ENCODE results near the gene CHRND. TPM values are rescaled to one million over a fixed set of nuclear protein-coding genes. Genes with fewer than 3 reads are reported as not detected.

The CHRND gene
- total RNA-seq, 1 experiment from 2014 or later, result not detected

DNA sequence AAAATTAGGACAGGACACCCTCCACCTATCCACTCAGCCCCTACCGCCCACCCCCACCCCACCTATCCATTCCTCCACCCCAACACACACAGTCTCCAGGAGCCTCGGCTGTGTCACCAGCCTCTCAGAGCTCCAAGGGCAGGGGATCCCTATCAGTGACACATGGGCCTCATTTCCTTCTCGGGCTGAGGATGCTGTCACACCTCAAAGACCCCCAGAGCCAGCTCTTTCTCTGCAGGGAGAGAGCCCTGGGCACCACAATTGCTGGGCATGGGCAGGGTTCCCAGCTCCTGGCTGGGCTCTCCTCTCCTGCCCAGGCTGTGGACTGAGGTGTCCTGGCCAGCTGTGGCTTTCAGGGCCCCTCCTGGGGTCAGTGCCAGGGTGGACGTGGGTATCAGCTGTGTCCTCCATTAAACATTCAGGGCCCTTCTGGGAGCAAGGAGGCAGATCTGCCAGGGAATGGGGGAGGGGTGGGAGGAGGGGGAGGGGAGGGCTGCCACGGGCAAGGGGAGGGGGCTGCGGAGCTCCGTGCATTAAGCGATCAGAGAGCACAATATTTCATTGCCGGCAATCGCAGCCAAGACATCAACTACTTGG lies 24.1 kb upstream of the CHRND start (continued):
- TF ChIP-seq, protein P1, sequence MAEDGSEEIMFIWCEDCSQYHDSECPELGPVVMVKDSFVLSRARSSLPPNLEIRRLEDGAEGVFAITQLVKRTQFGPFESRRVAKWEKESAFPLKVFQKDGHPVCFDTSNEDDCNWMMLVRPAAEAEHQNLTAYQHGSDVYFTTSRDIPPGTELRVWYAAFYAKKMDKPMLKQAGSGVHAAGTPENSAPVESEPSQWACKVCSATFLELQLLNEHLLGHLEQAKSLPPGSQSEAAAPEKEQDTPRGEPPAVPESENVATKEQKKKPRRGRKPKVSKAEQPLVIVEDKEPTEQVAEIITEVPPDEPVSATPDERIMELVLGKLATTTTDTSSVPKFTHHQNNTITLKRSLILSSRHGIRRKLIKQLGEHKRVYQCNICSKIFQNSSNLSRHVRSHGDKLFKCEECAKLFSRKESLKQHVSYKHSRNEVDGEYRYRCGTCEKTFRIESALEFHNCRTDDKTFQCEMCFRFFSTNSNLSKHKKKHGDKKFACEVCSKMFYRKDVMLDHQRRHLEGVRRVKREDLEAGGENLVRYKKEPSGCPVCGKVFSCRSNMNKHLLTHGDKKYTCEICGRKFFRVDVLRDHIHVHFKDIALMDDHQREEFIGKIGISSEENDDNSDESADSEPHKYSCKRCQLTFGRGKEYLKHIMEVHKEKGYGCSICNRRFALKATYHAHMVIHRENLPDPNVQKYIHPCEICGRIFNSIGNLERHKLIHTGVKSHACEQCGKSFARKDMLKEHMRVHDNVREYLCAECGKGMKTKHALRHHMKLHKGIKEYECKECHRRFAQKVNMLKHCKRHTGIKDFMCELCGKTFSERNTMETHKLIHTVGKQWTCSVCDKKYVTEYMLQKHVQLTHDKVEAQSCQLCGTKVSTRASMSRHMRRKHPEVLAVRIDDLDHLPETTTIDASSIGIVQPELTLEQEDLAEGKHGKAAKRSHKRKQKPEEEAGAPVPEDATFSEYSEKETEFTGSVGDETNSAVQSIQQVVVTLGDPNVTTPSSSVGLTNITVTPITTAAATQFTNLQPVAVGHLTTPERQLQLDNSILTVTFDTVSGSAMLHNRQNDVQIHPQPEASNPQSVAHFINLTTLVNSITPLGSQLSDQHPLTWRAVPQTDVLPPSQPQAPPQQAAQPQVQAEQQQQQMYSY (CRISPR knock-in tag; IDR thresholded peaks at IDR 0.05), result no peak
- TF ChIP-seq, protein P2, sequence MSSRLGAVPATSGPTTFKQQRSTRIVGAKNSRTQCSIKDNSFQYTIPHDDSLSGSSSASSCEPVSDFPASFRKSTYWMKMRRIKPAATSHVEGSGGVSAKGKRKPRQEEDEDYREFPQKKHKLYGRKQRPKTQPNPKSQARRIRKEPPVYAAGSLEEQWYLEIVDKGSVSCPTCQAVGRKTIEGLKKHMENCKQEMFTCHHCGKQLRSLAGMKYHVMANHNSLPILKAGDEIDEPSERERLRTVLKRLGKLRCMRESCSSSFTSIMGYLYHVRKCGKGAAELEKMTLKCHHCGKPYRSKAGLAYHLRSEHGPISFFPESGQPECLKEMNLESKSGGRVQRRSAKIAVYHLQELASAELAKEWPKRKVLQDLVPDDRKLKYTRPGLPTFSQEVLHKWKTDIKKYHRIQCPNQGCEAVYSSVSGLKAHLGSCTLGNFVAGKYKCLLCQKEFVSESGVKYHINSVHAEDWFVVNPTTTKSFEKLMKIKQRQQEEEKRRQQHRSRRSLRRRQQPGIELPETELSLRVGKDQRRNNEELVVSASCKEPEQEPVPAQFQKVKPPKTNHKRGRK (CRISPR knock-in tag; IDR thresholded peaks at IDR 0.05; ENCODE audit: borderline replicate concordance), result no peak
- TF ChIP-seq ZNF423 (CRISPR knock-in tag; IDR thresholded peaks at IDR 0.05) (no peak), MYBL2 (CRISPR knock-in tag; IDR thresholded peaks at IDR 0.05) (no peak), MXD4 (CRISPR knock-in tag; IDR thresholded peaks at IDR 0.05; ENCODE audit: borderline replicate concordance) (no peak), CREB1 (CRISPR knock-in tag; IDR thresholded peaks at IDR 0.05) (no peak), ZNF263 (CRISPR knock-in tag; IDR thresholded peaks at IDR 0.05; ENCODE audit: low read depth) (no peak), IRF2 (CRISPR knock-in tag; IDR thresholded peaks at IDR 0.05; ENCODE audit: borderline replicate concordance, low read depth) (no peak), FOXK1 (CRISPR knock-in tag; IDR thresholded peaks at IDR 0.05) (no peak)
- TF ChIP-seq, protein P3, sequence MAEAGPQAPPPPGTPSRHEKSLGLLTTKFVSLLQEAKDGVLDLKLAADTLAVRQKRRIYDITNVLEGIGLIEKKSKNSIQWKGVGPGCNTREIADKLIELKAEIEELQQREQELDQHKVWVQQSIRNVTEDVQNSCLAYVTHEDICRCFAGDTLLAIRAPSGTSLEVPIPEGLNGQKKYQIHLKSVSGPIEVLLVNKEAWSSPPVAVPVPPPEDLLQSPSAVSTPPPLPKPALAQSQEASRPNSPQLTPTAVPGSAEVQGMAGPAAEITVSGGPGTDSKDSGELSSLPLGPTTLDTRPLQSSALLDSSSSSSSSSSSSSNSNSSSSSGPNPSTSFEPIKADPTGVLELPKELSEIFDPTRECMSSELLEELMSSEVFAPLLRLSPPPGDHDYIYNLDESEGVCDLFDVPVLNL (CRISPR knock-in tag; IDR thresholded peaks at IDR 0.05; ENCODE audit: borderline replicate concordance, low read depth), result no peak
- TF ChIP-seq, protein P4, sequence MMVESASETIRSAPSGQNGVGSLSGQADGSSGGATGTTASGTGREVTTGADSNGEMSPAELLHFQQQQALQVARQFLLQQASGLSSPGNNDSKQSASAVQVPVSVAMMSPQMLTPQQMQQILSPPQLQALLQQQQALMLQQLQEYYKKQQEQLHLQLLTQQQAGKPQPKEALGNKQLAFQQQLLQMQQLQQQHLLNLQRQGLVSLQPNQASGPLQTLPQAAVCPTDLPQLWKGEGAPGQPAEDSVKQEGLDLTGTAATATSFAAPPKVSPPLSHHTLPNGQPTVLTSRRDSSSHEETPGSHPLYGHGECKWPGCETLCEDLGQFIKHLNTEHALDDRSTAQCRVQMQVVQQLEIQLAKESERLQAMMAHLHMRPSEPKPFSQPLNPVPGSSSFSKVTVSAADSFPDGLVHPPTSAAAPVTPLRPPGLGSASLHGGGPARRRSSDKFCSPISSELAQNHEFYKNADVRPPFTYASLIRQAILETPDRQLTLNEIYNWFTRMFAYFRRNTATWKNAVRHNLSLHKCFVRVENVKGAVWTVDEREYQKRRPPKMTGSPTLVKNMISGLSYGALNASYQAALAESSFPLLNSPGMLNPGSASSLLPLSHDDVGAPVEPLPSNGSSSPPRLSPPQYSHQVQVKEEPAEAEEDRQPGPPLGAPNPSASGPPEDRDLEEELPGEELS (CRISPR knock-in tag; IDR thresholded peaks at IDR 0.05), result no peak
- TF ChIP-seq, protein P5, sequence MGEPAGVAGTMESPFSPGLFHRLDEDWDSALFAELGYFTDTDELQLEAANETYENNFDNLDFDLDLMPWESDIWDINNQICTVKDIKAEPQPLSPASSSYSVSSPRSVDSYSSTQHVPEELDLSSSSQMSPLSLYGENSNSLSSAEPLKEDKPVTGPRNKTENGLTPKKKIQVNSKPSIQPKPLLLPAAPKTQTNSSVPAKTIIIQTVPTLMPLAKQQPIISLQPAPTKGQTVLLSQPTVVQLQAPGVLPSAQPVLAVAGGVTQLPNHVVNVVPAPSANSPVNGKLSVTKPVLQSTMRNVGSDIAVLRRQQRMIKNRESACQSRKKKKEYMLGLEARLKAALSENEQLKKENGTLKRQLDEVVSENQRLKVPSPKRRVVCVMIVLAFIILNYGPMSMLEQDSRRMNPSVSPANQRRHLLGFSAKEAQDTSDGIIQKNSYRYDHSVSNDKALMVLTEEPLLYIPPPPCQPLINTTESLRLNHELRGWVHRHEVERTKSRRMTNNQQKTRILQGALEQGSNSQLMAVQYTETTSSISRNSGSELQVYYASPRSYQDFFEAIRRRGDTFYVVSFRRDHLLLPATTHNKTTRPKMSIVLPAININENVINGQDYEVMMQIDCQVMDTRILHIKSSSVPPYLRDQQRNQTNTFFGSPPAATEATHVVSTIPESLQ (CRISPR knock-in tag; IDR thresholded peaks at IDR 0.05), result no peak

DNA sequence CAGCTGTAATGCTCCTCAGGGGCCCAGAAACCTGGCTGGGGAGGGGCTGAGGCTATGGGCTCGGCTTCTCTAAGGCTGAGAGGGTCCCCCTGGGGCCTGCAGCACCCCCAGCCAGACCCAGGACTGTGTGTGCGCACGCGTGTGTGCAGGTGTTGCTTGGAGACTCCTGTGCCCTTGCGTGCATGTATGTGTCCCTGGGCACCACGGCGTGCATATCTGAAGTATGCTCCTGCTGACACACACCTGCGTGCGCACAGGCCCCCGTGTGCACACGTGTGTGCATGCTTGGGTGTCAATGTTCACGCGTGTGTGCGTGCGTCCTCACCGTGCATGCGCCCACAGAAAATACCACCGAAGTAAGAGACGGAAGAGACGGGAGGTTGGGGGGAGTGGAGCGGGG lies 23.4 kb upstream of the CHRND start:
- POLR2A ChIA-PET, result interaction anchor here (1.0 to 1.2 kb wide), 2 partner anchors 21 to 48 kb away, joined by 3 to 4 read pairs; partner anchors contain the start of genes EIF4E2 and TIGD1
- H3K27ac Mint-ChIP-seq, result no peak overlapping the region
- CTCF ChIA-PET, result interaction anchor here (0.6 to 3.2 kb wide), 5 partner anchors 13 to 135 kb away, joined by 3 to 33 read pairs (median 4); no protein-coding TSS in a partner anchor
- H3K27me3 Mint-ChIP-seq (ENCODE audit: low read depth), result peaks cover 53% of the 10 kb centered on the region
- no peaks in the 10 kb centered on the region for H3K36me3 Mint-ChIP-seq
- H3K9me3 Mint-ChIP-seq, result no peaks in the 10 kb centered on the region
- DNase-seq (ENCODE audit: low spot score) (no peak), ATAC-seq (peak; percentile 17)
- H3K4me3 Mint-ChIP-seq, result peak overlapping the region; percentile 95
- peaks cover 22% of the 10 kb centered on the region for H3K4me1 Mint-ChIP-seq
- TF ChIP-seq, protein P6, sequence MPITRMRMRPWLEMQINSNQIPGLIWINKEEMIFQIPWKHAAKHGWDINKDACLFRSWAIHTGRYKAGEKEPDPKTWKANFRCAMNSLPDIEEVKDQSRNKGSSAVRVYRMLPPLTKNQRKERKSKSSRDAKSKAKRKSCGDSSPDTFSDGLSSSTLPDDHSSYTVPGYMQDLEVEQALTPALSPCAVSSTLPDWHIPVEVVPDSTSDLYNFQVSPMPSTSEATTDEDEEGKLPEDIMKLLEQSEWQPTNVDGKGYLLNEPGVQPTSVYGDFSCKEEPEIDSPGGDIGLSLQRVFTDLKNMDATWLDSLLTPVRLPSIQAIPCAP (CRISPR knock-in tag; IDR thresholded peaks at IDR 0.05), result no peak
- TF ChIP-seq, protein P7, sequence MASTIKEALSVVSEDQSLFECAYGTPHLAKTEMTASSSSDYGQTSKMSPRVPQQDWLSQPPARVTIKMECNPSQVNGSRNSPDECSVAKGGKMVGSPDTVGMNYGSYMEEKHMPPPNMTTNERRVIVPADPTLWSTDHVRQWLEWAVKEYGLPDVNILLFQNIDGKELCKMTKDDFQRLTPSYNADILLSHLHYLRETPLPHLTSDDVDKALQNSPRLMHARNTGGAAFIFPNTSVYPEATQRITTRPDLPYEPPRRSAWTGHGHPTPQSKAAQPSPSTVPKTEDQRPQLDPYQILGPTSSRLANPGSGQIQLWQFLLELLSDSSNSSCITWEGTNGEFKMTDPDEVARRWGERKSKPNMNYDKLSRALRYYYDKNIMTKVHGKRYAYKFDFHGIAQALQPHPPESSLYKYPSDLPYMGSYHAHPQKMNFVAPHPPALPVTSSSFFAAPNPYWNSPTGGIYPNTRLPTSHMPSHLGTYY (CRISPR knock-in tag; IDR thresholded peaks at IDR 0.05), result no peak
- TF ChIP-seq, protein P8, sequence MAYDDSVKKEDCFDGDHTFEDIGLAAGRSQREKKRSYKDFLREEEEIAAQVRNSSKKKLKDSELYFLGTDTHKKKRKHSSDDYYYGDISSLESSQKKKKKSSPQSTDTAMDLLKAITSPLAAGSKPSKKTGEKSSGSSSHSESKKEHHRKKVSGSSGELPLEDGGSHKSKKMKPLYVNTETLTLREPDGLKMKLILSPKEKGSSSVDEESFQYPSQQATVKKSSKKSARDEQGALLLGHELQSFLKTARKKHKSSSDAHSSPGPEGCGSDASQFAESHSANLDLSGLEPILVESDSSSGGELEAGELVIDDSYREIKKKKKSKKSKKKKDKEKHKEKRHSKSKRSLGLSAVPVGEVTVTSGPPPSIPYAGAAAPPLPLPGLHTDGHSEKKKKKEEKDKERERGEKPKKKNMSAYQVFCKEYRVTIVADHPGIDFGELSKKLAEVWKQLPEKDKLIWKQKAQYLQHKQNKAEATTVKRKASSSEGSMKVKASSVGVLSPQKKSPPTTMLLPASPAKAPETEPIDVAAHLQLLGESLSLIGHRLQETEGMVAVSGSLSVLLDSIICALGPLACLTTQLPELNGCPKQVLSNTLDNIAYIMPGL (CRISPR knock-in tag; IDR thresholded peaks at IDR 0.05), result no peak
- TF ChIP-seq ATF1 (CRISPR knock-in tag; IDR thresholded peaks at IDR 0.05), result no peak
- no peak for TF ChIP-seq ELF4 (CRISPR knock-in tag; IDR thresholded peaks at IDR 0.05; ENCODE audit: low read depth)
- TF ChIP-seq NR1H2 (CRISPR knock-in tag; IDR thresholded peaks at IDR 0.05), result no peak
- no peak for TF ChIP-seq ZNF263 (CRISPR knock-in tag; IDR thresholded peaks at IDR 0.05; ENCODE audit: low read depth)
- no peak for TF ChIP-seq SMAD3 (CRISPR knock-in tag; IDR thresholded peaks at IDR 0.05; ENCODE audit: borderline replicate concordance)
